GM12878 (cell line): ENCODE measurements around the gene MMP19.

Experiments
- BRCA1 ChIP-seq: IDR thresholded peaks from 2 replicates; pipeline ENCODE4 v1.6.1; 2011; ENCODE audit warnings: low read depth, low read length, improper control_type of control experiment
- CTCF ChIP-seq, 3 experiments: IDR thresholded peaks in 2 of 3; conservative IDR thresholded peaks in 1 of 3; 2 replicates each; pipeline ENCODE4 v1.5.1; 2011; ENCODE audit warnings: low read depth in 3 of 3, low read length in 3 of 3, mild to moderate bottlenecking in 3 of 3, control low read depth in 2 of 3, moderate library complexity in 2 of 3, inconsistent platforms in 1 of 3, mixed read lengths in 1 of 3; ENCODE audit not compliant: control insufficient read depth in 2 of 3, insufficient read depth in 1 of 3; ENCODE audit errors: extremely low read depth in 1 of 3
- E2F8 ChIP-seq: fragments of 450-650 bp; IDR thresholded peaks from 2 replicates; pipeline ENCODE4 v1.6.1; 2018; ENCODE audit warnings: mild to moderate bottlenecking, low read depth, moderate library complexity; ENCODE audit not compliant: partially characterized antibody
- EP300 ChIP-seq, 2 experiments: fragments of 150-350 bp in 1 of 2; IDR thresholded peaks; 2 replicates each; pipeline ENCODE4 v1.6.1; 2011 to 2012; ENCODE audit warnings: low read depth in 2 of 2, low read length in 2 of 2, borderline replicate concordance in 1 of 2, improper control_type of control experiment in 1 of 2, inconsistent platforms in 1 of 2; ENCODE audit not compliant: control insufficient read depth in 1 of 2
- GABPA ChIP-seq: IDR thresholded peaks from 2 replicates; pipeline ENCODE4 v1.6.1; 2014; ENCODE audit warnings: antibody characterized with exemption, low read depth, mild to moderate bottlenecking, inconsistent platforms
- MTA2 ChIP-seq: fragments of 450-650 bp; IDR thresholded peaks from 2 replicates; pipeline ENCODE4 v1.6.1; 2016; ENCODE audit warnings: low read depth, mild to moderate bottlenecking, moderate library complexity
- NRF1 ChIP-seq: conservative IDR thresholded peaks from 2 replicates; pipeline ENCODE4 v1.6.1; 2011; ENCODE audit warnings: mild to moderate bottlenecking, low read depth, low read length, improper control_type of control experiment
- POLR2AphosphoS5 ChIP-seq: IDR thresholded peaks from 2 replicates; pipeline ENCODE4 v1.6.1; 2011; ENCODE audit warnings: mild to moderate bottlenecking, low read length, inconsistent platforms
- REST ChIP-seq: IDR thresholded peaks from 2 replicates; pipeline ENCODE4 v1.6.1; 2012; ENCODE audit warnings: mild to moderate bottlenecking, low read depth, low read length
- USF2 ChIP-seq: IDR thresholded peaks from 2 replicates; pipeline ENCODE4 v1.6.1; 2011; ENCODE audit warnings: low read depth, low read length, improper control_type of control experiment, borderline replicate concordance
- ZNF622 ChIP-seq: fragments of 450-650 bp; IDR thresholded peaks from 2 replicates; pipeline ENCODE4 v1.6.1; 2017; ENCODE audit warnings: mild to moderate bottlenecking, inconsistent platforms

GRCh38 chr12:55809274-55809673, 33.5 kb downstream of the MMP19 start:
- no peak for TF ChIP-seq ZNF622
- no peak for TF ChIP-seq BRCA1
- TF ChIP-seq GABPA: no peak
- no peak for TF ChIP-seq EP300 (IDR thresholded peaks at IDR 0.05; ENCODE audit: borderline replicate concordance in 1 of 2, control insufficient read depth in 1 of 2, low read depth in 2 of 2, low read length in 2 of 2)
- TF ChIP-seq USF2: no peak
- no peak for TF ChIP-seq CTCF (IDR thresholded peaks at IDR 0.05 in 2 of 3, conservative IDR thresholded peaks at IDR 0.05 in 1 of 3; ENCODE audit: control insufficient read depth in 2 of 3, extremely low read depth in 1 of 3, insufficient read depth in 1 of 3, low read depth in 3 of 3, low read length in 3 of 3)
- no peak for TF ChIP-seq E2F8
- no peak for TF ChIP-seq MTA2
- TF ChIP-seq NRF1: no peak
- no peak for TF ChIP-seq POLR2AphosphoS5
- no peak for TF ChIP-seq REST
